H1 (cell line): ENCODE measurements around the gene C5AR2. TPM values are rescaled to one million over a fixed set of nuclear protein-coding genes. Genes with fewer than 3 reads are reported as not detected.

Experiments
- ATF3 ChIP-seq: IDR thresholded peaks from 2 replicates; pipeline ENCODE4 v1.6.1; 2011; ENCODE audit warnings: low read depth, mild to moderate bottlenecking, low read length; ENCODE audit not compliant: insufficient read depth
- polyA plus RNA-seq, 7 experiments: library from polyadenylated mRNA; depleted of rRNA in 3 of 7; stranded (reverse) in 5 of 7; unstranded in 2 of 7; fragments of >200 nt in 5 of 7; fragments of 200-250 nt in 2 of 7; gene quantifications; 1 replicate in 5 of 7; 2 replicates in 1 of 7; 4 replicates in 1 of 7; pipeline versions ENCODE4 v1.2.1 to v1.2.3, GENCODE V29; 2011 to 2013; ENCODE audit warnings: missing spikeins in 2 of 7, mixed read lengths in 2 of 7
- total RNA-seq: library from RNA; stranded (reverse); fragmentation: NEBNext Ultra II Directional; extraction: Animal tissue kit (Norgen Biotek cat#: 25700); gene quantifications from 2 replicates; pipeline ENCODE4 v1.2.1, GENCODE V29; 2021

C5AR2 gene
- total and polyA plus RNA-seq, 2 of the 8 experiments (the other 6 are each of a cell fraction or from before 2014, with no cell fraction given) = 0.08 to 0.15 TPM

GRCh38 chr19:47373246-47374240, 41.6 kb downstream of the C5AR2 start (continued):
- no peak for TF ChIP-seq ATF3
